Omental fat pad (tissue), 4 donors: ENCODE results near the gene EIF4G1. TPM values are rescaled to one million over a fixed set of nuclear protein-coding genes. Genes with fewer than 3 reads are reported as not detected.
A peak's percentile ranks its signal among the peaks of the same experiment; 100 is the strongest.

Source experiments
- ATAC-seq: fragments of 150-250 bp; one replicate; pipeline ENCODE4 v1.9.1; 2016; ENCODE audit warnings: mild to moderate bottlenecking, moderate library complexity; ENCODE audit not compliant: low FRiP score
- DNase-seq: peaks from one replicate; pipeline ENCODE4 v3.0.0-alpha.2; 2019; ENCODE audit warnings: low spot score
- total RNA-seq, 4 donors: library from RNA; depleted of rRNA; stranded (reverse); fragments of >200 nt; gene quantifications; one replicate each; pipeline ENCODE4 v1.1.0, GENCODE V29; 2016
- TF ChIP-seq, protein P1 (sequence below), 3 donors: fragments of 450-650 bp; IDR thresholded peaks; one replicate each; pipeline ENCODE4 v1.5.1; 2016 to 2017; ENCODE audit warnings: antibody characterized with exemption in 3 of 3, mild to moderate bottlenecking in 3 of 3, moderate library complexity in 2 of 3

Gene EIF4G1
- total RNA-seq, 4 donors from 2014 or later = 235 to 471 (median 268) TPM

DNA sequence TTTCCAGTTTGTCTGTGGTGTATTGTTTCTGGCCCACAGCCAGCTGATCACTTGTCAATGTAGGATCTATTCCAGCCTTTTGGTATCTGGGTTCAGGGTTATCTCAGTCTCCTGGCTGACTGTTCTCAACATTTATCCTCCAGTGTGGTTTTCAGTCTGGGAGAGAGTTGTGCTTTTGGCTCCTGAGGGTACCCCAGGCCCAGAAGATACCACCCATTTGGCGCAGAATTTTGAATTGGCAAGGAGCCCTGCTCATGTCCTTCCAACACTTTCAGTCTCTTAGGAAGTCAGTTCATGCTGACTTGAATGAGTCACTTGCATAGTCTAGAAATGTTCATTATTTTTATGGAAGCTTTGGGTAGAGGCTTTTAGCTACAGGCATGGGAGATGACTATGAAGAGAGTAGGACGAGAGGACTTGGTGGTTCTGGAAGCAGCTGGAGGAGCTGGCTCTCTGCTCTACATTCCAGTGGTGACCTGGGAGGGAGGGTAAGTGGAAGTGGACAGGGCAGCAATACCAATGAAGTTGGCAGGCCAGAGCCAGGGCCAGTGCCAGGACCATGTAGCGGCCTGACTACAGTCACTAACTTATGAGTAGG, 54.3 kb downstream of the EIF4G1 start:
- ATAC-seq (peak; percentile 63), DNase-seq (no peak)
- TF ChIP-seq, protein P1, sequence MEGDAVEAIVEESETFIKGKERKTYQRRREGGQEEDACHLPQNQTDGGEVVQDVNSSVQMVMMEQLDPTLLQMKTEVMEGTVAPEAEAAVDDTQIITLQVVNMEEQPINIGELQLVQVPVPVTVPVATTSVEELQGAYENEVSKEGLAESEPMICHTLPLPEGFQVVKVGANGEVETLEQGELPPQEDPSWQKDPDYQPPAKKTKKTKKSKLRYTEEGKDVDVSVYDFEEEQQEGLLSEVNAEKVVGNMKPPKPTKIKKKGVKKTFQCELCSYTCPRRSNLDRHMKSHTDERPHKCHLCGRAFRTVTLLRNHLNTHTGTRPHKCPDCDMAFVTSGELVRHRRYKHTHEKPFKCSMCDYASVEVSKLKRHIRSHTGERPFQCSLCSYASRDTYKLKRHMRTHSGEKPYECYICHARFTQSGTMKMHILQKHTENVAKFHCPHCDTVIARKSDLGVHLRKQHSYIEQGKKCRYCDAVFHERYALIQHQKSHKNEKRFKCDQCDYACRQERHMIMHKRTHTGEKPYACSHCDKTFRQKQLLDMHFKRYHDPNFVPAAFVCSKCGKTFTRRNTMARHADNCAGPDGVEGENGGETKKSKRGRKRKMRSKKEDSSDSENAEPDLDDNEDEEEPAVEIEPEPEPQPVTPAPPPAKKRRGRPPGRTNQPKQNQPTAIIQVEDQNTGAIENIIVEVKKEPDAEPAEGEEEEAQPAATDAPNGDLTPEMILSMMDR (IDR thresholded peaks at IDR 0.05) = no peak

DNA sequence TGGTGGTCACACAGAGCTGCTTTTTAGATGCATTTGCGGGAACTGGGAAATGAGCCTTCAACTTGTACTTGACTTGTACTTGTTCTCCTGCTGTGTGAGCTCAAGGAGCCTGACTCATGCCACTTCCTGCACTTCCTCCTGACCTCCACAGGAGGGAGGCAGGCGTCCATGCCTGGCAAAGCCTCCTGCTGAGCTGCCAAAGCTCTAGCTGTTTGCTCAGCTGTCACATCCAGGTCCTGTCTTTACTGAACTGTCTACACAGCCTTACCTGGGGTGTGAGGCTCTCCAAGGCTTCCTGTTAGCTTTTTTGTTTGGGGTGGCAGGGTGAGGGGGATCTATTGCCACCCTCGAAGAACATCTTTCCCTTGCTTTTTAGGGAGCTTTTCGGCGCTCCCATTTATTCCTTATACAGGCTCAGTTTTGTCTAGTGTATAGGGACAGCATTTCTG, 57.2 kb downstream of the EIF4G1 start:
- ATAC-seq (peak; percentile 76), DNase-seq (no peak)
- TF ChIP-seq, protein P1 (IDR thresholded peaks at IDR 0.05) = peak in 2 of 3 donors; percentile 59 to 75

DNA sequence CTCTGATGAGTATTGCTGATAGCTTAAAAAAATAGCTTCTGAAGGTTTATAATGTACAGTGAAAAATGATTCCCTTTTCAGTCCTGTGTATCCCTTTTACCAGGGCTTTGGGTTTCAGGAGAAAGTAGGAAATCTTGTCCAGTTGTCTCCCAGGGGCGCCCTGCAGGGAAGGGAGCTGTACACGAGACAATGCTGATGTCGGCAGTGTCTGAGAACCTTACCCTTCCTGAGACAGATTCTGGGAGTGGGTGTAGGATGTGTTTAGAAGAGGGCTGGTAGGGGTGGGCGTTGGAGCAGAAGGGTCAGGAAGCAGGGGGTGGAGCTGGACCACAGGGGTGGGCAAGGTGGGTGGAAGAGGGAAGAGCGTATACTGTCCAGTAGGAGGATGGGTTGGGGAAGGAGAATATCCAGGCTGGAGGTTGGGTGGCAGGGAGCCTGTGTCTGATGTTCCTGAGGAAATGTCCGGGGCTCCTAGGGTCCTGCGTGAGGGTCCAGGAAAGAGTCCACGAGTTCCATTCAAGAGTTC, 58.0 kb downstream of the EIF4G1 start:
- TF ChIP-seq, protein P1 (IDR thresholded peaks at IDR 0.05) = no peak
- DNase-seq (no peak), ATAC-seq (no peak)

DNA sequence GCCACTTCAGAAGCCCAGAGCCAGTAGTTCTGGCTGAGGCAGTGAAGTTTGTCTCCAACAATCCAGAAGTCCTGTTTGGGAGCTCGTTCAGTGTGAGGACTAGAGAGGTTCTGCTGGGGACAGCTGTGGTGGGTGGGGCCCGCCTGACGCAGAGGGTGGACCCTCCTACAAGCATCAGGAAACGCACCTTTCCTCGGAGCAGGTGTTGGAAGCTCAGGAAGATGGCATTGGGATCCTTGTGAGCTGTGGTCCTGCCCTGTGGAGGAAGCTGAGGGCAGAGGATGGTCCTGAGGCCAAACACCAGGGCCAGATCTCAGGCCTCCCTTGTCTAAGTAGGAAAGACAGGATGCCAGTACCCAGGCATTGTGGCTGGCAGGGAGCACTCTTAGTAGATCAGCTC, 58.5 kb downstream of the EIF4G1 start:
- ATAC-seq = no peak
- TF ChIP-seq, protein P1 (IDR thresholded peaks at IDR 0.05) = no peak

DNA sequence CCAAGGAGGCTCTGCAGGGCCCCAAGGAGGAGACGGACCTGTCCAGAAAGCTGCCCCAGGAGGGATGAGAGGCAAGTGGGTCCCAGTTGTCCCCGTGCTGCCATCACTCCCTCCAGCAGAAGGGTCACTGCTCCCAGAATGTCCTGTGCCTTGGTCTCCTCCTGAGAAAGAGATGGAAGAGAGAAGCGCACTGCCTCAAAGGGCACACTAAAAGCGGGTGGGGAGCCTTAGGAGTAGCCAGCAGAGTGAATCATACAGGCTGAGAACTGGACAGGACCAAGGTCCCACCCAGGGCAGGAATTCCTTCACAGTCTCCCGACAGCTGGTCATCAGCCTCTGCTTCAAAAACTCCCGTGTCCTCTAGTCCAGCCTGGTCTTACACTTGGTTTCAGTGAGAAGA, 59.0 kb downstream of the EIF4G1 start:
- ATAC-seq (peak; percentile 79), DNase-seq (no peak)
- TF ChIP-seq, protein P1 (IDR thresholded peaks at IDR 0.05) = no peak

More for the DNA sequence above, 58.5 kb downstream of the EIF4G1 start:
- DNase-seq = no peak

DNA sequence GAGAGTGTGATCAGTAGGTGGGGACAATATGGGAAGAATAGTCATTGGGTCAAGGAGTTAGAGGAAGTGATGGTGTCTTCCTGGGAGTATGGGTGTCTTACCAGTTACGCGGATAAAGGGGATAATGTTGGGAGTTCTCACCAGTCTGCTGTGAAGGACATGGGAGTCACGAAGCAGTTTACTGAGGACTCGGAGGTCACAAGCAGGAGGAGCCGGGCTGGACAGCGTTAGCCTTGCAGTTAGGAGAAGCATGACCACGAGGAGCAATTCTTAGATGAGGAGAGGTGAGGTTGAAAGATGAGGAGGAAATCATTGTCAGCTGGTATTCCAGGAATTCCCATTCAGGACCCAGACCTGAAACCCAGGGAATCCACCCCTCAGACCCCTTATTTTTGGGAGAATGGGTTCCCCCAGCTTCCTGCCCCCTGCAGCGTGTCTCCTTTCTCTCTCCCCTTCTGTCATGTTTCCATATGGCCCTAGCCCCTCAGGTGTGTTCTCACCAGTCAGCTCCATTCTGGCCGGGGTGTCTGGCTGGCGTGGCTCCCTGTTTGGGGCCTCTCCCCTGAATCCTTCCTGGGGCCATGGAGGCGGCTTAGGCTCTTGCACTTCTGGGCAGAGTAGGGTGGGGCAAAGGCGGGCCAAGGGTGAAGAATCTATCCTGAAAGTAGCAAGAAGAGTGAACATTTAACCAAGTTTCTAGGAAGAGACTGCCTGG, 61.5 kb downstream of the EIF4G1 start:
- DNase-seq = no peak
- ATAC-seq = no peak
- TF ChIP-seq, protein P1 (IDR thresholded peaks at IDR 0.05) = no peak
